HG03442 (cell line): ENCODE measurements around the gene TMEM178B.
"Not testable (repeated sequence)": the region's sequence is repeated elsewhere in the genome, so short reads cannot be mapped to it uniquely, and the experiment has no call there.

Source experiments
- ATAC-seq: cut with Tn5 transposase; IDR thresholded peaks from one replicate; pipeline ENCODE4 v1.9.1; 2021; ENCODE audit warnings: mild to moderate bottlenecking, moderate library complexity; ENCODE audit not compliant: unreplicated experiment

The TMEM178B gene

DNA sequence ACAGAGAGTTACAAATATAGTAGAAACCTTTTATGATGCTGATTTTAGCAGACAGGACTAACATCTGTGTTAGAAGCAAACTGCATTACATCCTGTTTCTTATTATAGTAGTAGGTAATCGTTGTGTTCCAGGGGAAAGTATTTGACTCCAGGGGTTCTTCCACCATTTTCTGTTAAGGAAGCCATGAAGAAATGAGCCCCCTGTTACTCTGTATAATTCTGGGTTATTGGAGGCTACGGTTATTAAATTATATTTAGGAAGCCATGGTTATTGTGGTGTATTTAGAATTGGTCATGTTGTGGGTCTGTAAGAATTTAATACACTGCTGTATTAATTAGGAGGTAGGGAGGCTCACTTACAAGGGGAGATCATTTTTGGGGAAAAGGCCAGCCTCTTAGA lies 301.6 kb downstream of the TMEM178B start:
- no peak for ATAC-seq

DNA sequence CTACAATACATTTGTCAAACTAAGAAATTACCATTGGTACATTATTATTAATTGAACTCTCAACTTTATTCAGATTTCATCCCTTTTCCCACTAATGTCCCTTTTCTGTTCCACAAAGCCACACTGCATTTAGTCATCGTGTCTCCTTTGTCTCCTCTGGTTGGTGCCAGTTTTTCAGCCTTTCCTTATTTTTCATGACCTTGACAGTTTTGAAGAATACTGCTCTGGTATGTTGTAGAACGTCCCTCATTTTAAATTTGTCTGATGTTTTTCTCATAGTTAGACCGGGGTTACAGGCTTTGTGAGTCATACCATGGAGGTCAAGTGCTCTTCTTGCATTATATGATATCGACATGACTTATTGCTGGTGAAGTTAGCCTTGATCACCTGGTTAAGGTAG lies 304.0 kb downstream of the TMEM178B start:
- no peak for ATAC-seq

DNA sequence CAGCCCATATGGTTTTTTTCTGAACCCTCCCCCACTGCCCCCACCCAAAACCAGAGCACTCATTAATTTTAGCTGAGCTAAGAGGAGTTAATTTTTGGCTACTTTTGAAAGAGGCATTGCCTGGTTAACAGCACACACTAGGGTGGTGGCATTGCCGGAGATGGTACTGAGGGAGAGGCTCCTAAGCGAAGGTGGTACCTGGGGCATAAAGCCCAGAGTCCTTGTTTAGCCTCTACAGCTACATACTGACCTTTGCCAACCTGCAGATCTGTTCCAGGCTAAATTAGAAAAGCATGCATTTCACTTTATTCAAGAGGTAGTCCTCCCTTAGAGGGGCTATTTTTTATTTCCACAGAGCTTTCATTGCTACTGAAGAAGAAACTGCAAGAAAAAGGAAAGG lies 304.5 kb downstream of the TMEM178B start:
- no peak for ATAC-seq

DNA sequence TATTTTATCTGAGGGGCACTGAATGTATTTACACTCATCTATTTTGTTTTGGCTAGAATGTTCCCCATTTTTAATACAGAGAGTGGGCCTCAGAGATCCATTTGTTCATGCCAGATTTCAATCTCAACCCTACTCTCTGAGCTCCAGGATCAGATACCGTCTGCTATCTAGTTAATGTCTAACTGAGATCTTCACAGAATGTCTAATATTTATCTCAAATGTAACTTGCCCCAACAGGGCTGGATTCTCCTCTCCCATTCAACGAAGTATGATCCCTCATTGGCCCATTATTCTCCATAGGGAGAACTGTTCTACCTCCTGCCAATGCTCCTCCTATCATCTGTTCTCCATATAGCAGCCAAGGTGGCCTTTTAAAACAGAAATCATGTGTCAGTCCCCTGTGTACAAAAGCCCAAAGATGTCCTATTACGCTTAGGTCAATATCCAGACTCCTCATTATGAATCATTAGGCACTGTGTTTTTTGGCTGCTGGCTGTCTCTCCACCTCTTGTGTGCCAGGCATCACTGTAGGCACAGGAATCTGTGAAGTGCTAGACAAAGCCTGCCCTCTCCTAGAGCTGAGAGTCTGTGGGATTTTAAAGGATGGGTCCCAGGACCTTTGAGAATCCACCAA lies 308.0 kb downstream of the TMEM178B start:
- ATAC-seq, result no peak

DNA sequence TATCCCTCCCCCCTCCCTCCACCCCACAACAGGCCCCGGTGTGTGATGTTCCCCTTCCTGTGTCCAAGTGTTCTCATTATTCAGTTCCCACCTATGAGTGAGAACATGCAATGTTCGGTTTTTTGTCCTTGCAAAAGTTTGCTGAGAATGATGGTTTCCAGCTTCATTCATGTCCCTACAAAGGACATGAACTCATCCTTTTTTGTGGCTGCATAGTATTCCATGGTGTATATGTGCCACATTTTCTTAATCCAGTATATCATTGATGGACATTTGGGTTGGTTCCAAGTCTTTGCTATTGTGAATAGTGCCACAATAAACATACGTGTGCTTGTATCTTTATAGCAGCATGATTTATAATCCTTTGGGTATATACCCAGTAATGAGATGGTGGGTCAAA lies 309.5 kb downstream of the TMEM178B start:
- not testable (repeated sequence) for ATAC-seq

DNA sequence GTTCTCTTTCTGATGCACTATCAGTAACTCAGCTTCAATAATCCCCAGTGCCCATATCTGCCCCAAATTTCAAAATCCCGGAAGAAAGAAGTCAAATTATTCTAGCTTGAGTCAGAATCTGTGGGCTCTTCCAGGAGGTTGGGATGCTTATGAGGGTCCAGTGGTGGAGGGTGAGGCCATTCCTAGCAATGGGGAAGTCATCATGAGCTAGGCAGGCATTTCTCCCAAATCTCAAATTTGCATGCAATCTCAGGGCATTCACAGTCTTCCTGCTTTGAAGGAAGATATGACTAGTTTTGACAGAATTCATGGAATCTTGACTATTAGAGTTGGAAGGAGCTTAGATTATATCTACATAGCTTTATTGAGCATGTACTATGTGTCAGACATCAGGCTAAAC lies 313.0 kb downstream of the TMEM178B start:
- no peak for ATAC-seq

DNA sequence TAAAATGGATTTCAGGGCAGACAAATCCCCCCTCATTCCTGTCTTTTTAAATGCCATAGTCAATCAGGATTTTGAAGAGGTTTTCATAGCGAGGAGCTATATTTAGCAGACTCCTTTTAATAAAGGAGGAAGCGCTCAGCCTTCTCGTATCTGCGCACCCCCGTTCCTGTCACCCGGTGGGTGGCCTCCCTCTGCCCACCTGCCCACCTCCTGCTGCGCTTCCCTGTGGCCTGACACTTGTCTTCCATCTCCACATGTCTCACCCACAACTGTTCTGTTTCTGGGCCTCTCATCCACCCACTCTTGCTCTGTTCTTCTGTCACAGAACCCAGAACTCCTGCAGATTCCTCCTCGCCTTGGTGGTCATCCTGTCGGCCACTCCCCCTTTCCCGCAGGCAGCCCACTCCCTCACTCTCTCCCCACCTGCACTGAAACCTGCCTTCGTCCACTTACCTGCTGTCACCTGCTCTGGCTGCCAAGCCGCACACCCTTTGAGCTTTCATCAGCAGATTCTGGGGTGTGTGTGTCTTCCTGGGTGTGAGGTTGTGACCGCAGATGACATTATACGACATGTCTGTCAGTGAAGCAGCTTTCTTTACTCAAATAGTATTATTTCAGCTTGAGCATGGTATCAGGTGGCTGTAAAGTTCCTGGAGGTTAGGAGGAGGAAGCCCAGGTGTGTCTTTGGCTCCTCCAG lies 313.8 kb downstream of the TMEM178B start:
- no peak for ATAC-seq

DNA sequence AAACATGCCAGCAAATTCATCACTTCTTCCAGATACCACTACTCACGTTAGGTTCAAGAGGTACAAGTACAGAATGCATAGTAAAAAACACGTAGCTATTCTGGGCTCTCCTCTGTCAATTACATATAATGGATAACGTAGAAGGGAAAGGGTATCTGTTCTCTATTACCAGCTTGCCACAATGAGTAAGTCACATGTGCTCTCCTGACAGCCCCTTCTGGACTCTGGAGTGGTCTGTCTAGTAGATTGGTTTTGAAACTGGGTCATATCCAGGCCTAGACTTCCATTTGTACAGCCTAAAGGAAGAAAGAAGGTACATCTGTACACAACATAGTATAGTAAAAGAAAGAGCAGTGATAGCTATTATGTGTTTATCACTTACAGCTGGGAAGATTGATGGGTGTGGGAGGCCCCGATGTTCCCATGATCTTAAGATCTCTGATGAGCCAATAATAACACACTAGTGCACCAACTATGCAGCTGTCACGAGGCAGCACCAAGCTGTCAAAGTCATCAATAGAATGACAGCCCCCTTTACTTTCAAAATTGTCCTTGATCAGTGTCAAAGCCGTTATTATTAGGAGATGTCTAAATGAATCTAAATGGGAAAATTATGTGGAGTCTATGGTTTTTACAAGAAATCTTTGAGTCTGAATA lies 315.4 kb downstream of the TMEM178B start:
- no peak for ATAC-seq

DNA sequence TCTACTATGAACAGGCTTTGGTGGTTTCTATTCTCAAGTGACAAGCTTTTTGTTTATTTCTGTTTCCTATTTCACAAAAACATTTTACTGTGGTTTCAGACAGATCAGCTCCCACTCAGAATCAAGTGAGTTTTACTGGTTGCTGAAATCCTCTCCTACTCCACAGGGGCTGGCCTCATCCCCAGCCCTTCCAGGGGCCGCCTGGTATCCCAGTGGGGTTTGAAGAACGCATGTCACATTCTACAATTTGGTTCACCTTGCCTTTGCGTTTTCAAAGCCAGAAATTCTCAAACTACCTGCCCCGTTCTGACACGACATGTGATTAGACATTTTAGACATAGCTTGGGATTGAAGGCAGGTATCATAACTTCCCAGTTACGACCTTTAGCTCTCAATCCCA lies 316.5 kb downstream of the TMEM178B start:
- no peak for ATAC-seq

DNA sequence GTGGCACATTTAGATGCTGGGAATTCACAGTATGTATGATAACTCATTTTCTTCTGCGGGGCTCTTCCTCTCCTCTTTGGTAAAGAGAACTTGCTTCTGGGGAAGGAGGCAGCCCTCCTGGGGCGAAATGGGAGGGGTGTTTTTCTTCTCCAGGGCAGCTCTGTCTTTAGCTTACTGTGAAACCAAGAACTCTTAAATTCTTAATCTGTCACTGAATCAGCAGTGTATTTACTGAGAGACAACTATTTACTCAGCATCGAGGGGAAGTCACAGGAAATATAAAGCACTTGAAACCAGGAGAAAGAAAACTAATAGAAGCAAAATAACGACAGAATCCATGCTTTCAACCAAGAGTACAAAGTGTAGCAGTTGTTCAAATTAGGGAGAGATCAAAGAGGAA lies 319.2 kb downstream of the TMEM178B start:
- no peak for ATAC-seq

DNA sequence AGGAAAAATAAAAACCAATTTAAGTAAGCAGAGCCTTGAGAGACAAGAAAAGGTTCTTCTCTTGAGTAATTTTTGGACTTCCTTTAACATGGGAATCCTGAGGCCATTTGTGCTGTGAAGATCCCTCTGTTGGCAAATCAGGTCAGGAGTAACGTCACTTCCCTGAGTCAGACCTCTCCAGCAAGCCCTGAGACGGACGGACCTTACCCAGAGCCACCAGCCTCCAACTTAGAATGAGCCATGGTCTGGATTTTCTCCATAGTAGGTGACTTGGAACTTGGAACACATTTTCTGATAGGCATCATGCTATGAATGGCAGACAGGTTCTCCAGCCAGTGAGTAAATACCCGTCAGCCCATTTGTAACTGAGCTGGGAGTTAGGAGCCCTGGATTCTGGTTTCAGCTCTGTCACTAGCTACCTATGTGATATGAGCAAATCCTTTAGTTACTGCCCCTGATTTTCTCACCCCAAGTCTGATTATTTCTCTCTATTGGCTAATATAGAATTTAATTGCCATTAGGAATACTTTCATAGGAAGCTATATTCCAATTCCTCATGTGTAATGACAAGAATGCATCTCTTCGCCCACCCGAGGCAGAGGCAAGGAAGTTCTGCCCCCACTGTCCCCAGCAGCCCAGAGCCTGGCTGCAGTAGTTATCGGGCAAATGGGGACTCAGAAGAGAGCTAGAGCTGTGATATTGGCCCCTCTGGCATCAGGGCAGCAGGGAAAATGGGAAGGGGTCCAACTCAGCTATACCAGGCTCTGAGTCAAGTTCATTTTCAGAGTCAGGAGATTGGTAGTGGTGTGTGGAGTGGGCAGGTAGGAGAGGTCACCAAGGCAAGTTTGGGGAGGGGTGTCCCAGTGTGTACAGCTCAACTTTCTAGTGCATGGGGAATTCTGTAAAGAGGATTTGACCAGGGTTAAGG lies 323.6 kb downstream of the TMEM178B start:
- no peak for ATAC-seq

DNA sequence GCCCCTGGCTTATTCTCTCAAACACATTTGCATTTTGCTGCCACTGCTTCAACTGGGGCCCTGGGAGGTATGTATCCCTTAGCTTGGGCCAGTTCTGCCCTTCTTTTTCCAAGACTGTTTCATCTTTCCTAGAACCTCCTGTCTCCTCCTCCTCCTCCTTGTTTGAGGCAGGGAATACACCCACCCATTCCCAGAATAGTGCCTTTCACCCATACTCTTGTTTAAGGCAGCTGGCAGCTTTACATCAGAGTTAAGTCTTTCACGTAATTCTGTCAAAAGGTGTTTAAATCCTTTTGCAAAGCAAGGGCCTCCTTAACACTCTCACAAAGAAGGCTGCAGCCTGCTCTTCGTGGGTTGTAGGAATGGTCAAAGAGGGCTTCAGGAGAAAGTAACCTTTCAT lies 326.5 kb downstream of the TMEM178B start:
- no peak for ATAC-seq

DNA sequence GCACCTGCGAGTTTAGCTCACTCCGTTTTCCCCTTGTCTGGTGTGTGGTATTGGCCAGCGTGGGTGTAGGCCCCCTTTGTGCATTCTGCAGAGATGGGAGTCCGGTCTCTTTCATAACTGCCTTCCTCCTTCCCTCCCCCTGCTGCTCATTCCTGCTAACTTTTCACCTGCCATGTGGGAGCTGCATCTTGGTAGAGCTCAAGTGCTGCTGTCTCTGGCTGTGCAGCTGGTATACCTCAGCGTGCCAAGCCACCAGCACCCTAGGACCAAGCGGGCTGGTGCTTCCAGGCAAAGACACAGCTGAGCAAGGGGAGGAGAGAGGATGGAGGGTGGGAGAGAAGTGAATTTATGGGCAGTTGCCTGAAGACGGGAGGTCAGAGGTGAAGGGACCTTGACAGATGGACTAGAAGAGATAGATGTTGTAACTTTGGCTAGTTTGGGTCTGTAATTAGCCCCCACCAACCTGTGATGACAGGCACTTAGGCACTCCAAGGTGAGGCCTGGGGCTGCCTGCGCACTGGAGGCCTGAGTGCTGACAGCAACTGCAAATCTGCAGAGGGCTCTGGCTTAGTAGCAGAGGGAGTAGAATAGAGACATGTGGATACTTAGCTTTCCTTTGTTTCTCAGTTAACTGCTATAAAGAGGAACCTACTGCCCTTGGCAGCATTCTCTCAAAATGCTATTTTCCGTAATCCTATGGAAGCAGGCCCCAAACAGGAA lies 328.6 kb downstream of the TMEM178B start:
- no peak for ATAC-seq

DNA sequence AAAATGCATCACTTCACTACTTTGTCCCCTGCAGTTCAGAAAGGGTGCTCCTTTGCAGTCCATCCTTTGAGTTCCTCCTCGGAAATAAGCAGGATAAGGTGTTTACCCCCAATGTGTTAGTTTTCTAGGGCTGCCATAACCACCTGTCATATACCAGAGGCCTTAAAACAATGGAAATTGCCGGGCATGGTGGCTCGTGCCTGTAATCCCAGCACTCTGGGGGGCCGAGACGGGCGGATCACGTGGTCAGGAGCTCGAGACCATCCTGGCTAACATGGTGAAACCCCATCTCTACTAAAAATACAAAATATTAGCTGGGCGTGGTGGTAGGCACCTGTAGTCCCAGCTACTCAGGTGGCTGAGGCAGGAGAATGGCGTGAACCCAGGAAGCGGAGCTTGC lies 330.0 kb downstream of the TMEM178B start:
- ATAC-seq, result not testable (repeated sequence)

DNA sequence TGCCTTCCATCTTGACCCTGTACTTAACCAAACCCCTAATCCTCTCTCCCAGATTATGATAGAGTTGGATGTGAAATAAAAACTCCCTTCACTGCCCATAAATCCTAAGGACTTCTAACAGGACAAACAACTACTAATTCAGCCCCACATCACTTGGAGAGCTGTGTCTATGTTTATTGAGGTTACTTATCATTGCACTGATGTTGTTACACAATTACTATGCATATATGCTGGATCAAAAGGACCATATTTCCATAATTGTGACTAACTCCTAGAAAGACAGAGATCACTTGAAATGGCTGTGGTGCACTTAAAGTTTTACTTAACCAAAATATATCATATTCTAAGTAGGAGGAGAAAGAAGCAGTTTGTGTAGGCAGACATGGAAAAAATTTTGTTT lies 332.5 kb downstream of the TMEM178B start:
- no peak for ATAC-seq

DNA sequence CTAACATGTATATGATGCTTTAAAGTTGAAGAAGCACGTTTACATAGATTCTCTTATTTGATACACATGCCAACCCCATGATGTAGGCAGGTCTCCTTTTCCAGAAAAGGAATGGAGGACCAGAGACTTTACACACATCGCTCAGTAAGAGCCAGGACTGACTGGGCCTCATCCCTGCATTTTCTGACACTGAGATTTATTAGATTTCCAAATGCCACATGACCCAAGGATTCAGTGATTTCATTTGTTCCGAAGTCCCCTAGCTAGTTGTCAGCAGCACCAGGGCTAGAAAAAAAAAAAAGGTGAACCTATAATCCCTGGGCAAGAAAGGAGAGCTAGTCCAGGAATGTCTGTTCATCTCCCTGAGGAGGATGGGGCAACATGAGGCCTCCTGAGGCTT lies 334.0 kb downstream of the TMEM178B start:
- no peak for ATAC-seq

DNA sequence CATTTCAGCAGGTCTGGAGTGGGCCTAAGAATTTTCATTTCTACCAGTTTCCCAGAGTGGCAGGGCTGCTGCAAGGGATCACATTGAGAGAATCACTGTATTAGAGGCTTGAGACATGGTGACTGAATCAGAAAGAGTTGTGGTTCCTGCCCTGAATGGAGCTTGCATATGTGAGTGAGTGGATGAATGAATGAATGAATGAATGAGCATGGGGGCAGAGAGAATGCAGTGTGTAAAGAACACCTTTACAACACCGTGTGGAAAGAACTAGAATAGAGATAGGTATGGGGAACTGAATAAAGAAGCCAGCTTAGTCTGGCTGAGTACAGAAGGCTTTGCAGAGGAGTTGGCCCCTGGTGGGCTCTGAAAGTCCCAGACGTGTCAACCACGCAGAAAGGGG lies 334.6 kb downstream of the TMEM178B start:
- no peak for ATAC-seq

DNA sequence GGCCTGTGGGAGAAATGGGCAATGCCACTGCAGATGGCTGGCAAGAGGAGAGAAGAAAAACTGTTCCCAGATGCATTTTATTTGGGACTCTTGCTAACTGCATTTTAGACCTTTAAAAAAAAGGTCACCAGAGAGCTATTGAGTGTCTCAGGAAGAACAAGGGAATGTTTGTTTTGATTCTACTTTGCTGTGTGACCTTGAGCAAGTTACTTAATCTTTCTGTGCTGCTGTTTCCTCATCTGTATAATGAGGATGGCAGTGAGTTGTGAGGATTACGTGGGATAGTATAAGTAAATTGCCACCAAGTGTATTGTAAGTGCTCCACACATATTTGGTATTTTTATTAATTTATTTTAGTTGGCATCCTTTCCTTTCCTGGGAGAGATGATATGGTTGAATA lies 335.4 kb downstream of the TMEM178B start:
- no peak for ATAC-seq

DNA sequence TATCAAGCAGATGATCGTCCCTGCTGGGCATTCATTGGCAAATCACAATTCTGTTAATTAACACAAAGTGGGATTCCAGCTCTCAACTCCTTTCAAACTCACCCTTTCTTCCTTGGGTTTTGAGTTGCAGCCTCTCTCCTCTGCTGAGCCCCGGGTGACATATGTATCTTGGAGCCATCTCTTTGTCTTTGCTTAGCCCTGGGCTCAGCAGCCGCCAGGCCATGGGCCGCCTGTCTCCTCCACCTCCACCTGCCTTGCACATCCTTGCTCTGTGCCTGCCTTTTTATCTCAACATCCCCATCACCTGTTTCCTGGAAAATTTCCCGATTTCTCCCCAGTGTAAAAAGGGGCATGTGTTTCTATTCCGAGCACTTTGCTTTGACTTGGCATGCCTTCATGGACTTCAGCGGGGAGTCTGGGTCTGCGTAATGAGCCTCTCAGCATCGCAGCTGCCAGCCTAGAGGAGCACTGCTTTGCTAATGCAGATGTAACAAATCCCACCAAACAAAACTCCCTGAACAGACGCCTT lies 336.0 kb downstream of the TMEM178B start:
- no peak for ATAC-seq

DNA sequence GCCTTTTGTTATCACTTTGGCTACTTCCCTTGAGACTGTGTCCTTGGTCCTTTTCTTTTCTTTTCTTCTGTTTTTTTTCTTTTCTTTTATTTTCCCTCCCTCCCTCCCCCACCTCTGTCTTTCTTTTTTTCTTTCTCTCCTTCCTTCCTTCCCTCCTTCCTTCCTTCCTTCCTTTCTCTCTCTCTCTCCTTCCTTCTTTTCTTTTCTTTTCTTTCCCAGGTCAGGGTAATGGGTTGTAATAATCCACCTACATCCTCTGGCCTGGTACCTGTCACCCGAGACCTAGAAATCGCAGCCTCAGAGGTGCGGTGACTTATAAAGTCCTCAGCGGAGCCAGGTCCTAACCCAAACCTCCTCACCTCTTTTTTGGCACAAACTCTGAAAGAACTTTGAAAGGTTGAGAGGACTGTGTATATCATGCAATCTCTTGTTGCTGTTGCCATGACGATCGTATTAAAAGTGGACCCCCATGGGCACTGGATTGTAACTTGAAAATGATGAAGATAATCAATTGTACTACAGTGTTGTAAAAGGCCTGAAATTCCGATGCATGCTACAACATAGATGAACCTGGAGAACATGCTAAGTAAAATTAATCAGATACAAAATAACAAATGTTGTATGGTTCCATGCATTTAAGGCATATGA lies 336.6 kb downstream of the TMEM178B start:
- ATAC-seq, result no peak
